ENCODE results near the gene SP7.
"Not testable (repeated sequence)": the region's sequence is repeated elsewhere in the genome, so short reads cannot be mapped to it uniquely, and the experiment has no call there.

Gene SP7

DNA sequence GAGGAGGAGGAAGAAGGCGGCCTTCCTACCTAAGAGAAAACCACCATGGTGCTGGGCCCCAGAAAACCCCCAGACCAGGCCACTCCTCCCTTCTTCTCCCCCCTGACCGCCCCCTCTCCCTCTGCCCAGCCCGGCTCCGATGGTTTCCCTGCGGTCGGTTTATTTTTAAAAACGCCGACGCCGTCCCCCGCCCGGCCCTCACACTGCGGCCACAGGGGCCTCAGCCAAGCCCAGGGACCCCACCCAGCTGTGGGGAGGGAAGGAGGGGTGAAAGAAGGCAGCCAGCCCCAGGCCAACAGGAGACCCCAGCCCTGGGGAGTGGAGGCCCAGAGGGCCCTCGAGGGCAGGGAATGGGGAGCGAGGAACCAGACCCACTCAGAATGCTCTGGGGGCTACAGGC lies 3.4 kb downstream of the SP7 start:
- H3K4me1 ChIP-seq (ENCODE audit: control insufficient read depth, insufficient read depth, low read length, unreplicated experiment): no peaks in the 10 kb centered on the region
- H3K79me2 ChIP-seq (ENCODE audit: control insufficient read depth, insufficient read depth, low read length, unreplicated experiment): no peaks in the 10 kb centered on the region
- H3K4me3 ChIP-seq (ENCODE audit: low read depth, low read length): no peak overlapping the region
- H3K36me3 ChIP-seq (ENCODE audit: insufficient read depth, low read length): no peaks in the 10 kb centered on the region
- H3K27ac ChIP-seq (ENCODE audit: low read depth, low read length): no peak overlapping the region
- H2AFZ ChIP-seq (ENCODE audit: low read length, unreplicated experiment): no peak overlapping the region
- peaks cover 24% of the 10 kb centered on the region for H3K27me3 ChIP-seq (ENCODE audit: insufficient read depth, low read length)

DNA sequence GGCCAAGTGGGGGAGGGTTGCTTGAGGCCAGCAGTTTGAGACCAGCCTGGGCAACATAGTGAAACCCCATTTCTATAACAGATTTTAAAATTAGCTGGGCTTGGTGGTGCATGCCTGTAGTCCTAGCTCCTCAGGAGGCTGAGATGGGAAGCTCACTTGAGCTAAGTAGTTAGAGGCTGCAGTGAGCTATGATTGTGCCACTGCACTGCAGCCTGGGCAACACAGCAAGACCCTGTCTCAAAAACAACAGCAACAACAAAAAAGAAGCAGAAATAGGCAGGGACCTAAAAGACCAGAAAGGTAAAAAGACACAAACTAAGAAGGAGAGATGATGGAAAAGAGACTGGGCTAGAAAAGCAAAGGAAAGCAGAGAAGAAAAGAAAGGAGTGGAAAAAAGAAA lies 3.8 kb downstream of the SP7 start:
- H3K4me3 ChIP-seq (ENCODE audit: low read depth, low read length); H2AFZ ChIP-seq (ENCODE audit: low read length, unreplicated experiment); H3K36me3 ChIP-seq (ENCODE audit: insufficient read depth, low read length); H3K79me2 ChIP-seq (ENCODE audit: control insufficient read depth, insufficient read depth, low read length, unreplicated experiment); H3K4me1 ChIP-seq (ENCODE audit: control insufficient read depth, insufficient read depth, low read length, unreplicated experiment); H3K27ac ChIP-seq (ENCODE audit: low read depth, low read length): not testable (repeated sequence)
- H3K27me3 ChIP-seq (ENCODE audit: insufficient read depth, low read length): peaks cover 20% of the 10 kb centered on the region

DNA sequence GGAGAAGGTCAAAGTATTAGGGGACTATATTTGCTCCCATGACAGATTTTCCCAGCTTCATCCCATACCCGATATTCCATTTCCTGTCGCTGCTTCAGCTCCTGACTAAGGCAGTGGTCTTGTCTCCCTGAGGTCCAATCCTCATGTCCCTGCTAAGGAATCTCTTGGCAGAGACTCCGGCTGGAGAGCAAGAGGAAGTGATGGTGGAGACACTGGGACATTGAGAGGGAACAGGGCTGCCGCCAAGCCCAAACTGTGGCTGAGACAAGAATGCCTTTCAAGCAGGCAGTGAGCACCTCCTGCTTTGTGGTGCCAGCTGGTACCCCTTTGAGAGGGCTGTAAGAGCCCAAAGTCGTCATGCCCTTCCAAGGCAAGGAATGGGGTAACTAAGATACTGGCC lies 5.5 kb downstream of the SP7 start:
- Histone ChIP-seq H3K4me1 (ENCODE audit: control insufficient read depth, insufficient read depth, low read length, unreplicated experiment) (peaks cover 3% of the 10 kb centered on the region), H3K27me3 (ENCODE audit: insufficient read depth, low read length) (peaks cover 5% of the 10 kb centered on the region), H3K4me3 (ENCODE audit: low read depth, low read length) (no peak overlapping the region), H3K79me2 (ENCODE audit: control insufficient read depth, insufficient read depth, low read length, unreplicated experiment) (no peaks in the 10 kb centered on the region), H3K27ac (ENCODE audit: low read depth, low read length) (no peak overlapping the region), H2AFZ (ENCODE audit: low read length, unreplicated experiment) (no peak overlapping the region), H3K36me3 (ENCODE audit: insufficient read depth, low read length) (no peaks in the 10 kb centered on the region)

DNA sequence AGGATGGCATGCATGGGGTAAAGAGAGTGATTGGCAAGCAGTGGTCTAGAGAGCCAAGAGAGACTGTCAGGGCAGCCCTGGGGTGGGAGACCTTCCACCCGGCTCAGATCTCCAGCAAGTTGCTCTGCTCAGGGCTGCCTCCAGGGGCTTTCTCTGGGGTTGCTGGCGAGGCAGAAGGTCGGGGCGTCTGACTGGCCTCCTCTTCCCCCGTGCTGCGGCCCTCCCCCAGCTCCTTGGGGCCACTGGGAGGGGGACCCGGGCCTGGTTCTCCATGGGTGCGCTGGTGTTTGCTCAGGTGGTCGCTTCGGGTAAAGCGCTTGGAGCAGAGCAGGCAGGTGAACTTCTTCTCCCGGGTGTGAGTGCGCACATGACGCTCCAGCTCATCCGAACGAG lies 8.1 kb downstream of the SP7 start:
- no peak overlapping the region for H2AFZ ChIP-seq (ENCODE audit: low read length, unreplicated experiment)
- H3K27ac ChIP-seq (ENCODE audit: low read depth, low read length): no peak overlapping the region
- H3K4me1 ChIP-seq (ENCODE audit: control insufficient read depth, insufficient read depth, low read length, unreplicated experiment): peaks cover 9% of the 10 kb centered on the region
- H3K27me3 ChIP-seq (ENCODE audit: insufficient read depth, low read length): no peaks in the 10 kb centered on the region
- no peak overlapping the region for H3K4me3 ChIP-seq (ENCODE audit: low read depth, low read length)
- H3K79me2 ChIP-seq (ENCODE audit: control insufficient read depth, insufficient read depth, low read length, unreplicated experiment): no peaks in the 10 kb centered on the region
- no peaks in the 10 kb centered on the region for H3K36me3 ChIP-seq (ENCODE audit: insufficient read depth, low read length)

DNA sequence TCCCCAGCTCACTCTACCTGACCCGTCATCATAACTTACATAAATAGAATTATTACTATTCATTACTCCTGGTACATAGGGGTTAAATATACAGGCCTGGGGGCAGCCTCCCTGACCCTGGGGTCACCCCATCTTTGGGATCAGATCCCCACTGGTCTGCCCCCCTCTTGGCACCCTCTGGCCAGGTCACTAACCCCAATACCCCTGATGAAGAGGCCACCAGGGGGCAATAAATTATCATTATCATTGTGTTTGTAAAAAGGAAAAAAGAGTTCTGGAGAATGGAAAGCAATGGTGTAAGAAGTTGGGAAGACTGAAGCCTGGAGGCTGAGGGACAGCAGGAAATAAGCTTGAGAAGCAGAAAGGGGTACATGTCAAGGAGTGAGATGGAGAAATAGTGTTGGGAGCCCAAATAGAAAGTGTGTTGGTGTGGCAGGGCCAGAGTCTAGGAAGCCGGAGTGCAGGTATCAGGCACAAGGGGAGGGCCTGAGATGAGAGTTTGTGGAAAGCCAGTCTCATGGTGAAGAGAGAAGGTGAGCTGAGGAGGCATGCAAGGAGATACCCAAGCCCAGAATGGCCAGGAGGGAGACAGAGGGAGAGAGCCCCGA lies 8.6 kb downstream of the SP7 start:
- no peaks in the 10 kb centered on the region for H3K27me3 ChIP-seq (ENCODE audit: insufficient read depth, low read length)
- no peaks in the 10 kb centered on the region for H3K79me2 ChIP-seq (ENCODE audit: control insufficient read depth, insufficient read depth, low read length, unreplicated experiment)
- no peaks in the 10 kb centered on the region for H3K36me3 ChIP-seq (ENCODE audit: insufficient read depth, low read length)

DNA sequence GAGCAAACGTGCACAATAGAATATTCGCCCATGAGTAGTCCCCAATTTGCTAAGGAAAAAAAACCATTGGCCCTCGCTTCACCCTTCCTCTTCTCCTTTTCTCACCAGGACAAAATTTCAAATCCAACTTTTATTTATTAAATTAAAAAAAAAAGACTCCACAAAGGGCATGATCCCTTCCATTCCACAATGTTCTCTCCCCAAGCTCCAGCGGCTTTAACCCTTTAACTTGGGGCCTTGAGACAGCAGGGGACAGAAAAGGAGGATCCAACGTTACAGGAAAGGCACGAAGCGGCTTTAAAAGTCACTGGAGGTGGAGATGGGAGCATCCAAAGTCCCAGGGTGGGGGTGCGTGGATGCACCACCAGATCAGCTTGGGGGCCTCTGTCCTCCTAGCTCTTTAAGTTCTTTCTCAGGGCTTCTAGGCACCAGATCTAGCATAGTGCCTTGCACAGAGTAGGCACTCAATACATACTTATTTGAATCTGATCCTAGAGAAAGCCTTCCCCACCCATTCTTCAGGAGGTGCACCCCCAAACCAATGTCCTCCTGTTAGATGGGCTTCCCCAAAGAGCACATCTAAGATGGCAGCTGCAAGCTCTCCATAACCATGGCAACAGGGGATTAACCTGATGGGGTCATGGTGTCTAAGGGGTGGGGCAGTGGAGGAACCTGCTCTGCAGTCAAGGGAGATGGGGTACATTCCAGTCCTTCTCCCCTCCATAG lies 9.5 kb downstream of the SP7 start:
- Histone ChIP-seq H3K27me3 (ENCODE audit: insufficient read depth, low read length) (no peaks in the 10 kb centered on the region), H3K27ac (ENCODE audit: low read depth, low read length) (no peak overlapping the region), H3K36me3 (ENCODE audit: insufficient read depth, low read length) (no peaks in the 10 kb centered on the region), H3K4me3 (ENCODE audit: low read depth, low read length) (no peak overlapping the region), H3K4me1 (ENCODE audit: control insufficient read depth, insufficient read depth, low read length, unreplicated experiment) (peaks cover 13% of the 10 kb centered on the region), H2AFZ (ENCODE audit: low read length, unreplicated experiment) (no peak overlapping the region), H3K79me2 (ENCODE audit: control insufficient read depth, insufficient read depth, low read length, unreplicated experiment) (no peaks in the 10 kb centered on the region)

More for the DNA sequence above, 8.6 kb downstream of the SP7 start:
- no peak overlapping the region for H3K4me3 ChIP-seq (ENCODE audit: low read depth, low read length)
- H3K4me1 ChIP-seq (ENCODE audit: control insufficient read depth, insufficient read depth, low read length, unreplicated experiment): peaks cover 9% of the 10 kb centered on the region
- no peak overlapping the region for H3K27ac ChIP-seq (ENCODE audit: low read depth, low read length)
- H2AFZ ChIP-seq (ENCODE audit: low read length, unreplicated experiment): no peak overlapping the region

DNA sequence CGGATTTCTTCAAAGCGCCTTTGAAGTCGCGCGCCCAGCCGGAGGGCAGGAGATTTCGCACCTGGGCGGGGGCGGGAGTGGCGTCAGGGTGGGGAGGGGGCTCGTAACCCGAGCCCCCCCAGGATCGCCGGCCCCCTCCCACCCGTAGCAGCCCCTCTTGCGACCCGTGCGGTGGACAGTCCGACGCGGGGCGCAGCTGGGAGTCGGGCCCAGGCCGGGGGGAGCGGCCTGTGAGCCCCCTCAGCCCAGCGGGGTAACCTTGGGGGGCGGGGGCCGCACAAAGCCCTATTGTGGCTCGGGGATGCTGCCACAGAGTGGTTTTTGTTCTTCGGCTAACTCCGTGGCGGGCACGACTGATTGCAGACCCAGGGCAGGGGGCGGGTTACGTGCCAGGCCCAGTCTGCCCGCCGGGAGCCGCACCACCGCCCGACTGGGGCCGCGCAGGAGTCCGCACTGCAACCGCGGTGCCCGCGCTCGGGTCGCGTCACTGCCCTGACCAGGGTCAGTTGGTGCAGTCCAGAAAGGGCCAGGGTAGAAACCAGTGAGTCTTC lies 10.6 kb downstream of the SP7 start:
- Histone ChIP-seq H3K27ac (ENCODE audit: low read depth, low read length) (peak overlapping the region; percentile 63; the same call in 1 of the 2 replicates), H3K27me3 (ENCODE audit: insufficient read depth, low read length) (no peaks in the 10 kb centered on the region)

DNA sequence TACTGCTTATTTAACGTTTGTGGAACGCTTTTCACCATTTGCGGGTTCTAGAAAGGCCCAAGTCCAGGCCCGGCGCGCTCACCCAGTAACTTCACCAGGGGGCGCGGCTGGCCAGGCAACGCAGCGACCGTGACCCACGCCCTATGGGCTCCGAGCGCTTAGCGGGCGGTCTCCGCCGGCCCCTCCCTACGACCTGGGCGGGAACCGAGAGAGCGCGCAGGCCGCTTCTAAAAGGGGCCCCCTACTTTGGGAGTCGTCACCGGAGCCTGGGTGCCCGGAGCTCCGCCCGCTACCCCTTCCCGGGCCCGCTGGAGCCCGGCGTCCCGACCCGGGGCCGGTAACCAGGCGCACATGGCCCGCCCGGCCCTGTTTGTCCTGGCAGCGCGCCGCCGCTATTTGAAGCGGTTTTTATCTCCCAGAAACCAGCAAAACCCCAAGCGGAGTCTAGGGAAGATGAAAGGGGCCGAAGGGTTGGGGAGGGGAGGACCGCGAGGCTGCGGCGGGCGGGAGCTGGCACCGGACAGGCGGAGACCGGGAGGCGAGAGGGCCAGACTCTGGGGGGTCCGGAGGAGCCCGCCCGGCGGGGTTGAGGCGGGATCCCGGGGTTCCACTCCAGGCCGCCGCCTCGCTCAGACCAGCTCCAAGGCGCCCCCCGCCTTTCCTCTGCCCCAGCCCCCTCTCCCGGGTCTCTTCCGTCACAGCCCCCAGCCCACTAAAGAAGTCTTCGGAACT lies 11.2 kb downstream of the SP7 start:
- Histone ChIP-seq H3K27me3 (ENCODE audit: insufficient read depth, low read length) (no peaks in the 10 kb centered on the region), H3K4me3 (ENCODE audit: low read depth, low read length) (peak overlapping the region; percentile 87), H2AFZ (ENCODE audit: low read length, unreplicated experiment) (peak overlapping the region; percentile 93), H3K79me2 (ENCODE audit: control insufficient read depth, insufficient read depth, low read length, unreplicated experiment) (peaks cover 4% of the 10 kb centered on the region), H3K27ac (ENCODE audit: low read depth, low read length) (peak overlapping the region; percentile 63), H3K4me1 (ENCODE audit: control insufficient read depth, insufficient read depth, low read length, unreplicated experiment) (peaks cover 23% of the 10 kb centered on the region), H3K36me3 (ENCODE audit: insufficient read depth, low read length) (no peaks in the 10 kb centered on the region)

More for the DNA sequence above, 10.6 kb downstream of the SP7 start:
- Histone ChIP-seq H3K4me3 (ENCODE audit: low read depth, low read length) (peak overlapping the region; percentile 87), H2AFZ (ENCODE audit: low read length, unreplicated experiment) (peak overlapping the region; percentile 83), H3K4me1 (ENCODE audit: control insufficient read depth, insufficient read depth, low read length, unreplicated experiment) (peaks cover 16% of the 10 kb centered on the region), H3K36me3 (ENCODE audit: insufficient read depth, low read length) (no peaks in the 10 kb centered on the region), H3K79me2 (ENCODE audit: control insufficient read depth, insufficient read depth, low read length, unreplicated experiment) (peaks cover under 1% of the 10 kb centered on the region)

DNA sequence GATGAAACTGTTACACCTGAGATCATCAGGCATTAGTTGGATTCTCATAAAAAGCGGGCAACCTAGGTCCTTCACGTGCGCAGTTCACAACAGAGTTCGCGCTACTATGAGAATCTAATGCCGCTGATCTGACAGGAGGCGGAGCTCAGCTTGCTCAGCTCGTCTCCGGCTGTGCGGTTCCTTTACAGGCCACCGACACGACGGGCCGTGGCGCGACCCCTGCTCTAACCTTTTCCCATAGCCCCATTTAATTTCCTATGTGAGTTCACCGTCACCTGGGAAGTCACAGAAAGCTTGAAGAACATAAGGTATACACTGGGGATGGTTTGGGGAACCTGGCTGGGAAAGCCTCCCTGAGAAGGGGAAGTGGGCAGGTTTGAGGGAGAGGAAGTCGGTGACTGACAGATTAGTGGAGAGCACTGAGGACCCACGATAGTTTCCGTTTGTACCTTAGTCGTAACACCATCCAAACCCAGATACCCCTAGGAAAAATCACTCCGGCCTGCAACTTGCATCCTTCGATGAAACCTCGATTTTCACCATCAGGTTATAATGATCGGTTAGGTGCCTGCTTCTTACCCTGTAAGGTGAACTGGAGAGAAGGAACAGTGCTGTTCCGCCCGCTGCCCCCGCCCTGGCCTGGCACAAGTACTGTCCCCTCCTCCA lies 11.9 kb downstream of the SP7 start:
- H3K27ac ChIP-seq (ENCODE audit: low read depth, low read length): peak overlapping the region; percentile 27
- peak overlapping the region; percentile 93 for H2AFZ ChIP-seq (ENCODE audit: low read length, unreplicated experiment)
- peaks cover 24% of the 10 kb centered on the region for H3K4me1 ChIP-seq (ENCODE audit: control insufficient read depth, insufficient read depth, low read length, unreplicated experiment)
- H3K79me2 ChIP-seq (ENCODE audit: control insufficient read depth, insufficient read depth, low read length, unreplicated experiment): peaks cover 4% of the 10 kb centered on the region
- H3K27me3 ChIP-seq (ENCODE audit: insufficient read depth, low read length): no peaks in the 10 kb centered on the region
- peak overlapping the region; percentile 87 for H3K4me3 ChIP-seq (ENCODE audit: low read depth, low read length)
- no peaks in the 10 kb centered on the region for H3K36me3 ChIP-seq (ENCODE audit: insufficient read depth, low read length)

Data from ACC112 (cell line).